Activated T-cell treated with anti-CD3 and anti-CD28 coated beads for 24 hours (primary cell): Measurements from ENCODE around the gene DNAJC16.
A peak's percentile ranks its signal among the peaks of the same experiment; 100 is the strongest.
"Not testable (repeated sequence)": the region's sequence is repeated elsewhere in the genome, so short reads cannot be mapped to it uniquely, and the experiment has no call there.

Source experiments
- DNase-seq: peaks from one replicate; pipeline ENCODE4 v3.0.0-alpha.2; 2020; ENCODE audit warnings: low read depth

The DNAJC16 gene

DNA sequence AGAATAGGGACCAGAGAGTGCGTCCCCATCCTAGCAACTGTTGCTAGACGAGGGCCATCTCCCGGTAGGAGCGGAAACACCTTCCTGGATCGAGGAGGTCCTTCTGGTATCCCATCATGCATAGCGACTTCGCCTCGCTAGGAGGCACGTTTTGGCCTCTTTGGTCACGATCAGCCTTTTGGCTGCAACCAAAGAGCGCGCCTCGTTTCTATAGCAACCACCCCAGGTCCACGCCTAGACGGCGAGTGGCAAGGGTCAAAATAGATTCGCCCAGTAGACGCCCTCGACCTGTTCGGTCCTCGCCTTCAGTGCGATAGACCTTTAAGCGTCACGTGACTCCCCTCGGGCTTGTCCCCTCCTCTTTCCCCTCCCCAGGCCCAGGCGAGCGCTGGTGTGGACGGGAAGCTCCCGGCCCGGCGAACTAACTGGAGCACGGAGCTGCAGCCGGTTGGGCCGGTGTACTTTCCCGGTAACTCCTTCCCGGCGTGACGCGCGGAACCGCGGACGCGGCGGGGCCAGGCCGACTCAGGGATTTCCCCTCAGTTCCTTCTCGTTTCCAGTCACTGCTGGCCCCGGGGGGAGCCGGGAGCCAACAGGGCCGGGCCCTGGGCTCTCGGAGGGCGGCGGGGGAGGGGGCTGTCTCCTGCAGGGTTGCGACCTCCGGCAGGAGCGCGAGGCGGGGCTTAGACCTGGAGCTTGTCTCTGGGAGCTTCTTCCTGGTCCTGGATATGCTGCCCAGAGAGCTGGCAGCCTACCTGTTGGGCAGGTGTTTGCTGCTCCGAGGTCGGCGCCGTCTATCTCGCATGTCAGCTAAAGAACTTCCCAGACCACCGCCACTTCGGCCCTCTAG lies at the start of gene DNAJC16:
TSS of gene DNAJC16 (plus strand) at position 359 of the 850 bp plus-strand sequence. CDS start 2,258 bp downstream, outside the sequence.
- peak; percentile 96 for DNase-seq

DNA sequence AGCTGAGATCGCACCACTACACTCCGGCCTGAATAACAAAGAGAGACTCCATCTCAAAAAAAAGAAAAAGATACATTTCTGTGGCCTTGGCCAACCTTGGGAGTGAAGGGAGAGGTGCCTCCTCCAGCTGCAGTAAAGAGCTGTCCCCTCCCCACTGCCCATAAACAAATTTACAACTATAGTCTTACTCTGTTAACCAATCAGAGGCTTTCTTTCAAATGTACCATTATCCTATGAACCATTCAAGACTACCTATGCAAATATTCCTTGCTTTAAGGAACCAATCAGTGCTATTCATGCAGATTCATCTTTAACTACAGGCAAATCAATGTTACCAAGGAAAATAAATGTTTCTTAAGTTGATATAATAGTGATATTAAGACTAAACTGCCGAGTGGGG lies 49.7 kb upstream of the DNAJC16 start:
- no peak for DNase-seq

DNA sequence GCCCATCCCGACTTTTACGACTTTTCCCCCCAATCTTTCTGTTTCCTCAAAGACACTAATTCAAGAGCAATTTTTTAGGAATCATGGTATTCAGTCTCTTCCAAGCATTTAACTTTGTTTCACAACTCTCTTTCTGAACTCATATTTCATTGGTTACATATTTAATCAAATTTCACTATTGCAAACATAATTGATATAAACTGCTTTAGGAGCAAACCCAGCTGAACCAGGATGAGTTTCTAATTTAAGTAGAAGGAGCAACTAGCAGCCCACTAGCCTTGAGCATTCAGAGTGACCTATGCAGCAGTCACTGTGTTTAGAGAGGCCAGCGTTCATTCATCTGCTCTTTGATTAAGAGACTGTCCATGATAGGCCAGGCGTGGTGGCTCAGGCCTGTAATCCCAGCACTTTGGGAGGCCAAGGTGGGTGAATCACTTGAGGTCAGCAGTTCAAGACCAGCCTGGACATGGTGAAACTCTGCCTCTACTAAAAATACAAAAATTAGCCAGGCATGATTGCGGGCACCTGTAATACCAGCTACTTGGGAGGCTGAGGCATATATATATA lies 48.9 kb upstream of the DNAJC16 start:
- no peak for DNase-seq

DNA sequence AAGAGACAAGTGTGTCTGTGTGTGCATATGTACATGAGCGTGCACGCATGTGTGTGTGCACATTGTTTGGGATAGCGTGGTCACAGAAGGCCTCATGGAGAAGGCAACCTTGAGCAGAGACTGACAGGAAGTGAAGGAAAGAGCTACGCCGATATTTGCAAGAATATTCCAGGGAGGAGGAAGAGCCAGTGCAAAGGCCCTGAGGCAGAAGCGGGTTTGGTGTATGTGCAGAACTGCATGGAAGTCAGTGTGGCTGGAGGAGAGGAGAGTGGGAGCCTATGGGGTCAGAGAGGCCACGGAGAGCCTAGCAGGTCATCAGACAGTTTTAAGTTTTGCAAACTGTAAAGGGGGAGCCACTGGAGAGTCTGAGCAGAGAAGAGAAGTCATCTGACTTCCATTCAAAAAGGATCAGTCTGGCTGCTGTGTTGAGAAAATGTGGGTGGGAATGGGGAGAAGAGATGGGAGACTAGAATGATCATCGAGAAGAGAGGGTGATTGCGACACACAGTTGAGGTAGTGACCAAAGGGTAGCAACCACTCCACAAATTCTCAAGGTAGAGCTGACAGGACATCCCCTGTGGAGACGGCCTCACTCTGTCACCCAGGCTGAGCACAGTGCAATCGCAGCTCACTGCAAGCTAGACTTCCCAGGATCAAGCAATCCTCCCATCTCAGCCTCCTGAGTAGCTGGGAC lies 46.8 kb upstream of the DNAJC16 start:
- DNase-seq: no peak

DNA sequence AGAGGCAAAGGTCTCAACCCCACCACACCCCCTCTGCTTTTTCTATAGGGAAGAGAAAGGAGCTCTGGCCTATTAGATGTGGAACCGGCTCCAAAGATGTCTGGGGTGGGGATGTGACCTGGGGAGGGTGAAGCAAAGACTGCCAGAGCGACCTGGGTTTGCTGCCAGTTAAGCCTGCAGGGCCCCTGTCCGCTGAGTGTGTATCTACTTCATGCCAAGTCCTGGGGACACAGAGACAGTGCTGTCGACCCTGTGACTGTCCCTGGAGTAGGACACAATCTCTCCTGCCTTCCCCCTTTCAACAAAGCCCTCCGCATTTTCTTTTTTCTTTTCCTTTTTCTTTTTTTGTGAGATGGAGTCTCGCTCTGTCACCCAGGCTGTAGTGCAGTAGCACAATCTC lies 44.2 kb upstream of the DNAJC16 start:
- DNase-seq: not testable (repeated sequence)

DNA sequence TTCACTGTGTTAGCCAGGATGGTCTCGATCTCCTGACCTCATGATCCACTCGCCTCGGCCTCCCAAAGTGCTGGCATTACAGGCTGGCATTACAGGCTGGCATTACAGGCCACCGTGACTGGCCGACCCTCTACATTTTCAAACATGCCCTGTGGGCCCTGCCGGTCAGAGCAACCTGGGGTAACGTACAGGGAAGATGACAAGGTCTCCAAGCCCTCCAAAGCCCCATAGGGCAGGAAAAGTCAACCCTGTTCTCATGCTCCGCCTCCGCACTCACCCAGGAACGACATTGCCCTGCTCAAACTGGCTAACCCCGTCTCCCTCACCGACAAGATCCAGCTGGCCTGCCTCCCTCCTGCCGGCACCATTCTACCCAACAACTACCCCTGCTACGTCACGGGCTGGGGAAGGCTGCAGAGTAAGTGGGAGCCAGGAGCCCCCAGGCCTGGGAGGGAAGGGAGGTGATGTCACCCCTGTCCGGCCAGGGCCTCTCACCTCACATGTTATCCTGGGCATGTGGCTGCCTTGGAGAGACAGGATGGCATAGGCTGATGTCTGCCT lies 43.6 kb upstream of the DNAJC16 start:
- DNase-seq: not testable (repeated sequence)

DNA sequence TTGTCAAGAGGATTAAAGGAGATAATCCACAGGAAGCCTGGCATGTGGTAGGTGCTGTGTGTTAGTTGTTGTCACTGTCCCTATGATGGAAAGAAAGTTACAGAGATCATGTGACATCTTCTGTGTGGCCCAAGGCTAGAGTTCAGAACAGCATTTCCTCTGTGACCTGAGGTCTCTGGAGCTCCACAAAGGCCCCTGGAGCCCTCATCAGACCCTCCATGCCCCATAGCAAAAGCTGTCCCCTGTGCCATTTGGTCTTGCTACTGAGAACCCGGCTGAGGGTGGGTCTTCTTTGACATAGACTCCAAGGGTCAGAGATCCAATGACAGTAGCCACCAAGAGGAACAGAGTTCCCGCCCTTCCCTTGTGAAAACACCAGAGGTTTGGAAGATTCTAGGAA lies 42.7 kb upstream of the DNAJC16 start:
- no peak for DNase-seq

DNA sequence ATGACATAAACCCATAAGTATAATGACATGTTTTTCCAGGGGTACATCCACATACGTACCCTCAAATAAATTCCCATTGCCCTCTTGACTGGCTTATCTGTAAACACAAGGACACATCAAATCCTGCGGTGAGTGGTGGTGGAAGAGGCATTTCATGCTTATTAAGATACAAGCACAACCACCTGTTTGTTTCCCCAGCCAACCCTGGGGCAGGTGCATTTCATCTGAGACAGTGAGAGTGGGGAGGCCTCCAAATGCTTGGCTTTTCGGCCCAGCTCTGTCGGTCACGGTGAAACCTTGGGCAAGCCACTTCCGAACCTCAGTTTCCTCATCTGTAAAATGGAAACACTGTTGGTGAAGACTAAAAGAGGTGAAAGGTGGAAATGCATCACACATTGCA lies 42.2 kb upstream of the DNAJC16 start:
- DNase-seq: not testable (repeated sequence)

DNA sequence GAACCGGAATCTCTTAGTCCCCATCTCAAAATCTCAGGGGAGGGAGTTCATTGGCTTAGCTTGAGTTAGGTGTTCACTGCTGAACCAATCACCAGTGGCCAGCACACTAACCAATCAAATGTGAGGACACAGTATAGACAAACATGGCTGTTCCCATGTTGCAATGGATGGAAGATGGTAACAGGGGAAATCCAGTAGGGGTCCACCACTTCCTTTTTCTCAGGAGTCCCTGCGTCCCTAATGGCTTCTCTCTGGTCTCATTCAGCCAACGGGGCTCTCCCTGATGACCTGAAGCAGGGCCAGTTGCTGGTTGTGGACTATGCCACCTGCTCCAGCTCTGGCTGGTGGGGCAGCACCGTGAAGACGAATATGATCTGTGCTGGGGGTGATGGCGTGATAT lies 41.0 kb upstream of the DNAJC16 start:
- no peak for DNase-seq

DNA sequence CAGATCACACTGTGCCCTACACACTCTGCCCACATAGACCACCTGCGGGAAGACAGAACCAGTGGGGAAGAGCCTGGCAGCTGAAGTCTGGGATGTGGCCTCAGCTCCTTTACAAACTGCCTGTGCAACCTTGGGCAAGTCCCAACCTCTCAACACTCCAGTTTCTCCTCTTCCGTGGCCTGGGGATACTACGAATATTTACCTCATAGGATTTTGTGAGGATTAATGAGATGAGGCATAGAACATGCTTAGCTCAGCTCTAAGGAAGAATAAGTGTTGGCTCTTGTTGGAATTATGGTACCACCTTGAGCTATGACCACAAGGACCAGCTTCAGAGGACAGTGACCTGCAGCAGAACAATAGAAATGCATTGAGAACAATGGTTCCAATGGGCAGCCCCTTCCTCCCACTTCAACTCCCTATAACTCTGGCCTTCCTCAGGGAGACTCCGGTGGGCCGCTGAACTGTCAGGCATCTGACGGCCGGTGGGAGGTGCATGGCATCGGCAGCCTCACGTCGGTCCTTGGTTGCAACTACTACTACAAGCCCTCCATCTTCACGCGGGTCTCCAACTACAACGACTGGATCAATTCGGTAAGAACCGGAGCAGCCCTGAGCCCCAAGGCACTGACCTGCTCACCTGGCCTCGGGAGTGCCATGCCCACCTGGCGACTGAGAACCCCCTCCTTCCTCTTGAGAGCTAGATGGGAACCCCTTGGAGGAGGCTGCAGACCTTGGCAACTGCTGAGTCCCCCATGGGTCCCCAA lies 39.6 kb upstream of the DNAJC16 start:
- not testable (repeated sequence) for DNase-seq

DNA sequence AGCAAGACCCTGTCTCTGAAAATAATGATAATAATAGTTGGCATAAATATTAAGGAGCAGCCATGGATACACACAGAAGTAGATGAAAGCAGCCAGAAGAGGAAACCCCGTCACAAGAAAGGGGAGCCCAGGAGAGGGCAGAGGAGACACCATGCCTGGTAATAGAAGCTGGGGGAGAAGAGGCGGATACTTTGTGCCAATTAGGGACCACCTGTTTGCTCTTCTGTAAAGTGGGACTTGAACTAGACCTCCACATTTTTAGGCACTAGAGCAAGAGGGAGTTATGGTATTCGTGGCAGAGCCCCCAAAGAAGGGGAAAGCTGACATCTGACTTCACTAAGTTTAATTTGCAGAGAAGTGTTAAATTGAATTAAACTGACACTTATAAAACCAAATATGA lies 38.3 kb upstream of the DNAJC16 start:
- no peak for DNase-seq

DNA sequence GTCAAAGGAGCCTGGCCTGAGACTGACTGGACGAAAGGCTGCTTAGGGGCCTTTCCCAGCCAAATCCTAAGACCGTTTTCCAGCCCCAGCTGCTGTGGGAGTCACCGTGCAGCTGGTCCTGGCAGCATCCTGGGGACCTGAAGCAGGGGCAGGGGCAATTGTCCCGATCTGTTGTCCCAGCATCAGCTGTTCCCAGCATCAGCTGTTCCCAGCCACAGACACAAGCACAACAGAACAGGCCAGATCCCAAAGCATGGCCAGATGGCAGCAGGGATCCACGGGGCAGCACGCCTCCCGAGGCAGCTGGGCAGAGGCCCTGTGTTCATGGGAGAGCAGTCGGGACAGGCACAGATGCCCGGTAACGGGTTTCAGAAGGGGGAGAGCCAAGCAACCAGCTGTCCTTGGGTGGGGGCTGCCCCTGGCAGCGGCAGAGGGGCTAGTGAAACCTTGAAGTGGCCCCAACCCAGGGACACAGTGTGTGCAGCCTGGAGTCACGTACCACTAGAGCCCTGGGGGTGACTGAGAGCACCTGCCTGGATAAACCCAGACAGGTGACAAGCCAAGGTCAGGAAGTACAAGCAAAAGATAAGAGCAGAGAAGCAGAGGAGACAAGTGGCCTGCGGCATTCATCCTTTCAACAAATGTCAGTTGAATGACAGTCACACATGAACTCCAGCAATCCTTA lies 37.5 kb upstream of the DNAJC16 start:
- no peak for DNase-seq

DNA sequence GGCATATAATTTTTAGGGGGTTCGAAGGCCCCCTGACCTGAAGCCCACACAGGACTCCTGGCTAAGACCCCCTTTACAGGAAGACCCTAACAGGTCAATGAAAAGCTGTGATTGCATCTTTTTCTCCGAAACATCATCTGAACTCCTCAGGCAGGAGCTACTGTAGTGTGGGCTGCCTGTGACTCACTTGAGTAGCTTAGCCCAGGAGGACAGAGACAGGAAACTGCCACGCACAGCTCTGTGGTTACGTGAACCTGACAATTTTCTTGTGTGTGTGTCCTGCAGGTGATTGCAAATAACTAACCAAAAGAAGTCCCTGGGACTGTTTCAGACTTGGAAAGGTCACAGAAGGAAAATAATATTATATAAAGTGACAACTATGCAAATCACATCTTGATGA lies 35.6 kb upstream of the DNAJC16 start:
- not testable (repeated sequence) for DNase-seq

DNA sequence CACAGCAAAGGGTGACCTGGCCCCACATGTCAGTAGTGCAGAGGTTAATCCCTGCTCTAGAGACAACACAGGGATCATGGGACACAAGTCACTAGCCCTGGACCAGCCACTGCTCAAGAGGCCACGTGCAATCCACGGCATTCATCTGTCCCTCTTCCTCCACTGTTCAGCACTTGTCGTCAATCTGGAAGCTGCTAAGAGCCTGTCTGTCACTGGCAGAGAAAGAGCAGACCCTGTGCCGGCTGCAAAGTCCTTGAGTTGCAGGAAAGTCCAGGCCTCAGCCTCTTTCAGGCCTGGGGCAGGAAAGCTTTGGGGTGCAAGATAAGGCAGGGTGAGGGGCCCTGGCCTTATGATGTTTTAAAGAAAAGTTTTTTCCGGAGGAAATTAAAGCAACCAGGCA lies 34.1 kb upstream of the DNAJC16 start:
- no peak for DNase-seq

DNA sequence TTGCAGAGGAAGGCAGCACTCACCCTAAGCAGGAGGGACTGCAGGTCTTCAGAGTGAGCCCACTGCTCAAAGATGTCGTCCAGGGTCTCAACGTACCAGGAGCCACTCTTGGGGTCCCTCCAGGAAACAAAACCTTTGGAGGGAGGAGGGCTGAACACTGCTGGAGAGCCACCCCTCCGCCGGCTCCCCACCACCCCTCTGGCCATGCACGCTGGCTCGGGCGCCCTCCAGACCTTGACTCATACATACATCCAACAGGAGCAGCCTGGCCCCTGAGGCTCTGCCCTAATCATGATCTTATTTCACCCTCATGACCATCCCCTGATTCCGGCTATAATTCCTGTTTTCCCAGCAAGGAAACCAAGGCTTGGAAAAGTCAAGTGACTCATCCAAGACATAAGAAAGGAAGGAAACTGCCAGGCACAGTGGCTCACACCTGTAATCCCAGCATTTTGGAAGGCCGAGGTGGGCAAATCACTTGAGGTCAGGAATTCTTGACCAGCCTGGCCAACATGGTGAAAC lies 32.7 kb upstream of the DNAJC16 start:
- no peak for DNase-seq

DNA sequence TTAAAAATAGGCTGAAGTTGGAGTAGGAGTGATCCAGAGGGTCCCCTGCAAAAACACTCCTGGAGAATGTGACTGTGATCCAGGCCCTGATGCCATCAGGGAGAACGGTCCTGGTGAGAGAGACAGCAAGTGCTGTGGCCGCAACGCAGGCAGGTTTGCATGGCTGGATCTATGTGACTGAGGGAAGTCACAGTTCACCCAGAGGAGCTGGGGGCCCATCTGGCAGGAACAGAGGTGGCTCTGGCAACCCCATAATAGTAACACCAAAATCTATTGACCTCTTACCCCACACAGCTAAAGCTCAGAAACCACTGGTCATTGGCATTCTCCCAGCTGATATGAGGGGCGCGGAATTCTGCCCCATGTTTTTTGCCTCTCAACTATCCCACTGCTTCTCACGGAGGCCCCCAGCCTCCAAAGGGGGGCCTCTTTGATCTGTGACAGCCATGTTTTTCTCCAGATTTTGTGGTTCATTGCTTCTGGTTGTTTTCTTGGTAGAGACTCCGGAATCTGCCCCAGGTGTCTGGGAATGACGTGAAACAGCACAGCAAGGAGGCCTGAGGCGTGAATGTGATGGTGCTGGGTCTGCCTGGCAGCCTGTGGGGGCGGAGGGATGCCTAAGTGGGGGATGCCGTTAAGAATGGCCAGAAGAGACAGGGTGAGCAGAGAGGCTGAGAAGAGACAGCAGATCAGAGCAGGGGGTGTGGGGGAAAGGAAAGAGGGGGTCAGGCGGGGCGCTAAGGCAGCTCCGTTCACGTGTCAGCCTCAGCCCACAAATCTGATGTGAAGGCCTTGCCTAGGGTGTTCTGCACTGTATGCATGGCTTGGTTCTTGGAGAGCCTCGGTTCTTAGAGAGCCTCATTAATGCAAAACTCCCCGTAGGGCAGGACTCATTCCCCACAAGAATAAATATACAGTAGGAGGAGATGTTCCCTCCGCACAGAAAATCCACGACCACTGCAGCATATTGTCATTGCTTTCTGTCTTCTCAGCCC lies 26.2 kb upstream of the DNAJC16 start:
- no peak for DNase-seq

DNA sequence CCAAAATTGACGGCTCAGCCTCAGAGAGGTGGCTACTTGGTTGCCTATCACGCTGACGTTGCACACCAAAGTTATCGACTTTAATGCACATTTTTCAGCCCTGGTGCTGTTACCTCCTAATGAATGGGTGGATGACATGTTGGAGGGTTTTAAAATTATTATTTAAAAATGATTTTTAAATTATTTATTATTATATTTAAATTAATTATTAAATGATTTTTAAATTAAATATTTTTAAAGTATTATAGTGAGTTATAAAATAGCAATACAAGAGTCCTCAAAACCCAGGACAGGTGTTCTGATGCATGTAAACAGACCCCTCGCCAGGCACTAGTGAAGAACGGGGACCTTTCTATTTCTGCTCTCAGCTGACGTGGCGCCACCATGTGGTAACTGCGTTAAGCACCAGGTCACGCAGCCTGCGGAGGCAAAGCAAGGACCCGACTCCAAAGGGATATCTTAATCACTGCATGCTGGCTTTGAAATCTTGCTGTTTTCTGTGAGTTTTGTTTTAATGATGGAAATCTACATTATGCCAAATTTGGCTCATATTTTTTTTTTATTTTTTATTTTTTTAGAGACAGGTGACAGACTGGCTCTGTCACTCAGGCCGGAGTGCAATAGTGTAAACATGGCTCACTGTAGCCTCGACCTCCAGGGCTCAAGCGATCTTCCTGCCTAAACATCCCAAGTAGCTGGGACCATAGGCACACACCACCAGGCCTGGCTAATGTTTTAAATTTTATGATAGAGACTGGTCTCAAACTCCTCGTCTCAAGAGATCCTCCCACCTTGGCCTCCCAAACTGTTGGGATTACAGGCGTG lies 25.2 kb upstream of the DNAJC16 start:
- DNase-seq: peak; percentile 20

DNA sequence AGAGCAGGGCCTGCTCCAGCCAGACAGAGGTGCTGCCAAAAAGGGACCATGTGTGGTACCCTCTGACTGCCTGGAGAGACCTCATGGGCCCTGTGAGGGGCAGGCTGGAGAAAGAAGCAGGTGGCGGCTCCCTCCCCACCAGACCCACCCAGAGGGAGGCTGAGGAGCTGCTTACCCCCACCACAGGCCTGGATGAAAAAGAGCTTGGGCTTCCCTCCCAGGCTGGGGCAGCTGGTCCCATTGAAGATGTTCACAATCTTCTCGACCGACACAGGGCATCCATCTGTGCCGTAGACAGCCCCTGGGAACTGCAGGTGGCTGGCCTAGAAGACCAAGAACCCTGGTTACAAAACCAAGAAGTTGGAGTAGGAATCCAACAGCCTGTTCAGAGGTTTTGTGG lies 22.2 kb upstream of the DNAJC16 start:
- DNase-seq: no peak

DNA sequence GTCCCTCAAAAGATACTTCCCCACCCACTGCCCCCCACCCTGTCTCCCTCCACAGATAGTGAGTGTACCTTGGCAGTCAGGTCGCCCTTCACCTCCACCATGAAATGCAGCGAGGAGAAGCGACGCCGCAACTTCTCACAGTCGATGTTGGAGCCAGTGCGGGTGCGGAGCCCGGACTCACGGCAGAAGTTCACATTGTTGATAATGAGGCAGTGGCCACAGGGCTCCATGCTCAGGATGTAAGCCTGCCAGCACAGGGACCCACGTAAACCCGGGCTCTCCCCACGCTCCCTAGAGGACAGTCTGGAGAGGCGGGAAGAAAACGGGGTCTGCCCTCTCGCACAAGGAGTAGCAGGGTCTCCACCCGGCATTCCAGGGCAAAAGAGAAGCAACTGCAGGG lies 19.8 kb upstream of the DNAJC16 start:
- DNase-seq: no peak
